ENCODE data around the gene ELL. TPM values are rescaled to one million over a fixed set of nuclear protein-coding genes. Genes with fewer than 3 reads are reported as not detected.

ELL gene
- total and polyA plus RNA-seq, 9 of the 15 experiments (the other 6 are each of a cell fraction or from before 2014, with no cell fraction given) = 0.24 to 22.5 (median 4.1) TPM

- TF ChIP-seq ELF1 (tag; IDR thresholded peaks at IDR 0.05) (no peak), TEAD2 (tag; IDR thresholded peaks at IDR 0.05) (no peak), RBFOX2 (IDR thresholded peaks at IDR 0.05; ENCODE audit: low read depth, low read length) (peak; percentile 72), HSF4 (CRISPR knock-in tag; IDR thresholded peaks at IDR 0.05; ENCODE audit: borderline replicate concordance) (no peak), HNRNPK (IDR thresholded peaks at IDR 0.05; ENCODE audit: low read depth, low read length, poor library complexity, severe bottlenecking) (no peak), TAF1 (IDR thresholded peaks at IDR 0.05; ENCODE audit: control insufficient read depth, extremely low read depth, insufficient read depth, low read length, severe bottlenecking) (peak; percentile 30), HNRNPLL (IDR thresholded peaks at IDR 0.05; ENCODE audit: low read depth, low read length, poor library complexity, severe bottlenecking) (no peak), PTRF (tag; IDR thresholded peaks at IDR 0.05) (no peak)
These were observed 102.0 kb downstream of the ELL start (continued) for GRCh38 chr19:18419699-18420460.

GRCh38 chr19:18419195-18419698 lies 102.6 kb downstream of the ELL start, which contains the start of gene SSBP4:
TSS of gene SSBP4 (plus strand) at chr19:18419398. CDS start at chr19:18419649, 251 bp downstream.
- H3K4me3 ChIP-seq = peak within 1 kb of the TSS; percentile 60
- peak; percentile 13 for ATAC-seq
- in situ Hi-C loops (cut with MboI) (loop anchor here (10.0 kb wide), 1 partner anchor 324 kb away; the partner anchor contains the start of gene MAST3), intact Hi-C loops (cut with micrococcal nuclease) (loop anchor here (5.0 kb wide), 1 partner anchor 217 kb away; the partner anchor contains the start of gene RAB3A)
- H3K79me2 ChIP-seq (ENCODE audit: control insufficient read depth, insufficient read depth, low read length) = peaks cover 65% of the 10 kb centered on the region
- H2AFZ ChIP-seq (ENCODE audit: low read depth, low read length) = peak within 1 kb of the TSS; percentile 92
- H3K4me1 ChIP-seq (replicated peaks in 1 of 2; ENCODE audit: control insufficient read depth in 2 of 2, insufficient read depth in 2 of 2, low read length in 2 of 2) = peaks cover 54 to 96% of the 10 kb centered on the region in 2 experiments
- ChIA-PET CTCF (ENCODE audit: low intra/inter-chr PET ratio) (interaction anchor here (0.6 to 1.4 kb wide), 4 partner anchors 31 to 227 kb away, joined by 3 to 5 read pairs (median 4); no protein-coding TSS in a partner anchor), POLR2A (interaction anchor here (0.6 to 11.1 kb wide), 12 partner anchors 10 to 228 kb away, joined by 3 to 244 read pairs (median 4); partner anchors contain the start of genes GDF15 and JUND)
- peak within 1 kb of the TSS; percentile 88 for H3K4me2 ChIP-seq (ENCODE audit: insufficient read depth, low read length)
- H3K9me1 ChIP-seq (ENCODE audit: control insufficient read depth, insufficient read depth, low read length) = no peaks in the 10 kb centered on the region
- H3K9ac ChIP-seq (ENCODE audit: insufficient read depth in 1 of 2, low read depth in 2 of 2, low read length in 2 of 2) = peak within 1 kb of the TSS; percentile 85 to 95
- no peaks in the 10 kb centered on the region for H3K27me3 ChIP-seq (ENCODE audit: control insufficient read depth in 2 of 2, insufficient read depth in 2 of 2, low read length in 2 of 2)
- peaks cover 30% of the 10 kb centered on the region; the same call in 2 of the 3 replicates for H3K36me3 ChIP-seq (ENCODE audit: control insufficient read depth, insufficient read depth, low read length)
- peaks cover 14% of the 10 kb centered on the region for H4K20me1 ChIP-seq (replicated peaks; ENCODE audit: control insufficient read depth, insufficient read depth, low read length)
- BruUV-seq (replicated peaks) = no TSS peak
- peak; percentile 84 to 95 (median 88) for DNase-seq (ENCODE audit: extremely low read depth in 1 of 4, low spot score in 3 of 4)
- H3K9me3 ChIP-seq (replicated peaks; ENCODE audit: control insufficient read depth, insufficient read depth, low read depth, low read length) = no peaks in the 10 kb centered on the region
- WGBS (ENCODE audit: insufficient coverage, low coverage, missing lambda C conversion rate) = 0% methylated on average over 45 of the region's 80 CpGs
- peak within 1 kb of the TSS; percentile 97 for H3K27ac ChIP-seq (ENCODE audit: extremely low read depth, low read depth, low read length)
- no peak for FAIRE-seq
- TF ChIP-seq EP300 (IDR thresholded peaks at IDR 0.05; ENCODE audit: low read length) = peak; percentile 63
- TF ChIP-seq ZNF24 (IDR thresholded peaks at IDR 0.05) = peak; percentile 11; the same call in 1 of the 2 replicates
- TF ChIP-seq CBX5 (IDR thresholded peaks at IDR 0.05; ENCODE audit: borderline replicate concordance, low read depth) = no peak
- TF ChIP-seq GMEB1 (CRISPR knock-in tag; IDR thresholded peaks at IDR 0.05) = peak; percentile 92
- no peak for TF ChIP-seq ARID3A (IDR thresholded peaks at IDR 0.05; ENCODE audit: borderline replicate concordance, low read depth, low read length)
- TF ChIP-seq ATF2 (CRISPR knock-in tag; IDR thresholded peaks at IDR 0.05) = no peak
- no peak for TF ChIP-seq MTA2 (IDR thresholded peaks at IDR 0.05; ENCODE audit: low read depth)
